Caco-2 (cell line): ENCODE results near the gene CUTC. TPM values are rescaled to one million over a fixed set of nuclear protein-coding genes. Genes with fewer than 3 reads are reported as not detected.

Experiments used
- BruUV-seq: library from RNA; stranded (reverse); fragments of 400-500 nt; replicated peaks from 2 replicates; lab custom pipeline; 2021; lab: Mats Ljungman, UMichigan
- CTCF ChIA-PET: fragments of 300-600 bp; sonication (Branson Sonifier 250); formaldehyde crosslinking; loops from one replicate; lab custom pipeline; 2022; ENCODE audit warnings: antibody characterized with exemption; lab: Charles Lee
- POLR2A ChIA-PET: fragments of 300-600 bp; sonication (Branson Sonifier 250); formaldehyde crosslinking; loops from one replicate; lab custom pipeline; 2022; ENCODE audit warnings: antibody characterized with exemption; lab: Charles Lee
- DNase-seq, 2 experiments: peaks; one replicate each; pipeline versions ENCODE4 v3.0.0 to v3.0.0-alpha.2; 2020 to 2022
- H3K27me3 ChIP-seq: replicated peaks from 2 replicates; pipeline ENCODE4 v1.6.0; 2011; ENCODE audit warnings: low read length; ENCODE audit not compliant: control insufficient read depth, insufficient read depth
- H3K36me3 ChIP-seq: 2 replicates; pipeline ENCODE4 v1.5.1; 2011; ENCODE audit warnings: low read length; ENCODE audit not compliant: control insufficient read depth, insufficient read depth
- H3K4me1 ChIP-seq: fragments of 250-450 bp; sonication (Bioruptor Pico); 2 replicates; pipeline ENCODE4 v1.5.1; 2020; ENCODE audit warnings: mild to moderate bottlenecking
- H3K4me3 ChIP-seq: 2 replicates; pipeline ENCODE4 v1.5.1; 2011; ENCODE audit warnings: low read depth, mild to moderate bottlenecking, control low read depth, low read length
- H3K9me3 ChIP-seq: fragments of 250-450 bp; sonication (Bioruptor Pico); 2 replicates; pipeline ENCODE4 v1.5.1; 2020; ENCODE audit warnings: mild to moderate bottlenecking, moderate library complexity
- H3K27ac Mint-ChIP-seq: one replicate; pipeline ENCODE4 v1.8.0; 2022; ENCODE audit warnings: mixed read lengths; ENCODE audit not compliant: unreplicated experiment
- H3K27me3 Mint-ChIP-seq: one replicate; pipeline ENCODE4 v1.8.0; 2022; ENCODE audit warnings: mixed read lengths; ENCODE audit not compliant: insufficient read depth, unreplicated experiment
- H3K36me3 Mint-ChIP-seq: one replicate; pipeline ENCODE4 v1.8.0; 2022; ENCODE audit warnings: mild to moderate bottlenecking, mixed read lengths; ENCODE audit not compliant: insufficient read depth, unreplicated experiment
- H3K4me1 Mint-ChIP-seq: one replicate; pipeline ENCODE4 v1.8.0; 2022; ENCODE audit warnings: low read depth, mixed read lengths; ENCODE audit not compliant: unreplicated experiment
- H3K4me3 Mint-ChIP-seq: one replicate; pipeline ENCODE4 v1.8.0; 2022; ENCODE audit warnings: mild to moderate bottlenecking, moderate library complexity, mixed read lengths; ENCODE audit not compliant: unreplicated experiment
- H3K9me3 Mint-ChIP-seq: one replicate; pipeline ENCODE4 v1.8.0; 2022; ENCODE audit warnings: mixed read lengths; ENCODE audit not compliant: unreplicated experiment
- intact Hi-C: fragments of 100-400 bp; cut with micrococcal nuclease; formaldehyde crosslinking; loops from one replicate; pipeline ENCODE4 v1.10.0; 2022; ENCODE audit not compliant: unreplicated experiment
- total RNA-seq: library from RNA; stranded (reverse); gene quantifications from 2 replicates; pipeline ENCODE4 v1.2.3, GENCODE V29; 2022
- TF ChIP-seq, protein P1 (sequence below), 2 experiments: fragments of 200-600 bp in 1 of 2; IDR thresholded peaks; 1 replicate in 1 of 2; 2 replicates in 1 of 2; pipeline versions ENCODE4 v1.5.1 to v1.8.0; 2011 to 2022; ENCODE audit warnings: antibody characterized with exemption in 1 of 2, control low read depth in 1 of 2, inconsistent platforms in 1 of 2, low read depth in 1 of 2, low read length in 1 of 2, mild to moderate bottlenecking in 1 of 2, moderate library complexity in 1 of 2; ENCODE audit not compliant: insufficient read depth in 1 of 2, severe bottlenecking in 1 of 2, unreplicated experiment in 1 of 2

Gene CUTC
- total RNA-seq, 1 experiment from 2014 or later = 30.1 TPM

DNA sequence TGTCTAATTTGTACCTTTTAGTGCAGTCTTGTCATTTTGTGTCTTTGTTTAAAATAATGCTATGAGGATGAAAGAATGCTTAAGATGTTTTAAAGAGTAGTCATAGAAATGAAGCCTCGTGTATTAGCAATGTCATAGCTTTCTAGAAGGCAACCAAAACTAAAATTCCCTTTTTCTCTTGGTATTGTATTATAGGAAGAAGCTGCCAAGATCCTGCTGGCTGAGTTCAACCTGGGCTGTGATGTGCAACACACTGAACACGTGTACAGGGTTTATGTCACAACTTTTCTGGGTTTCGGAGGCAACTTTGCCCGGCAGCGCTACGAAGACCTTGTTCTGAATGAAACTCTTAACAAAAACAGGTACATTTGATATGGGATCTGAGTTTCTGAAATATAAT, 36.3 kb upstream of the CUTC start:
- no TSS peak for BruUV-seq
- CTCF ChIA-PET = no interaction called here
- H3K27me3 Mint-ChIP-seq = no peaks in the 10 kb centered on the region
- H3K36me3 Mint-ChIP-seq = peaks cover 71% of the 10 kb centered on the region
- no peak overlapping the region for H3K4me3 Mint-ChIP-seq
- H3K4me1 ChIP-seq = peaks cover 8% of the 10 kb centered on the region
- POLR2A ChIA-PET = no interaction called here
- no peaks in the 10 kb centered on the region for H3K9me3 ChIP-seq
- H3K36me3 ChIP-seq = peaks cover 2% of the 10 kb centered on the region
- no peak overlapping the region for H3K27ac Mint-ChIP-seq
- H3K4me1 Mint-ChIP-seq = peaks cover 4% of the 10 kb centered on the region
- TF ChIP-seq, protein P1, sequence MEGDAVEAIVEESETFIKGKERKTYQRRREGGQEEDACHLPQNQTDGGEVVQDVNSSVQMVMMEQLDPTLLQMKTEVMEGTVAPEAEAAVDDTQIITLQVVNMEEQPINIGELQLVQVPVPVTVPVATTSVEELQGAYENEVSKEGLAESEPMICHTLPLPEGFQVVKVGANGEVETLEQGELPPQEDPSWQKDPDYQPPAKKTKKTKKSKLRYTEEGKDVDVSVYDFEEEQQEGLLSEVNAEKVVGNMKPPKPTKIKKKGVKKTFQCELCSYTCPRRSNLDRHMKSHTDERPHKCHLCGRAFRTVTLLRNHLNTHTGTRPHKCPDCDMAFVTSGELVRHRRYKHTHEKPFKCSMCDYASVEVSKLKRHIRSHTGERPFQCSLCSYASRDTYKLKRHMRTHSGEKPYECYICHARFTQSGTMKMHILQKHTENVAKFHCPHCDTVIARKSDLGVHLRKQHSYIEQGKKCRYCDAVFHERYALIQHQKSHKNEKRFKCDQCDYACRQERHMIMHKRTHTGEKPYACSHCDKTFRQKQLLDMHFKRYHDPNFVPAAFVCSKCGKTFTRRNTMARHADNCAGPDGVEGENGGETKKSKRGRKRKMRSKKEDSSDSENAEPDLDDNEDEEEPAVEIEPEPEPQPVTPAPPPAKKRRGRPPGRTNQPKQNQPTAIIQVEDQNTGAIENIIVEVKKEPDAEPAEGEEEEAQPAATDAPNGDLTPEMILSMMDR (IDR thresholded peaks at IDR 0.05; ENCODE audit: insufficient read depth in 1 of 2, low read depth in 1 of 2, low read length in 1 of 2, severe bottlenecking in 1 of 2, unreplicated experiment in 1 of 2) = no peak
- H3K27me3 ChIP-seq = no peaks in the 10 kb centered on the region
- no peaks in the 10 kb centered on the region for H3K9me3 Mint-ChIP-seq
- DNase-seq = no peak
- H3K4me3 ChIP-seq = no peak overlapping the region
- intact Hi-C loops = loop anchor here (10.0 kb wide), 1 partner anchor 261 kb away; the partner anchor contains the start of gene GOT1

GRCh38 chr10:99698504-99699080, 33.4 kb upstream of the CUTC start:
- DNase-seq = peak in 1 of 2 experiments; percentile 43
- no peak overlapping the region for H3K4me3 Mint-ChIP-seq
- no peaks in the 10 kb centered on the region for H3K27me3 Mint-ChIP-seq
- Histone ChIP-seq H3K36me3 (peaks cover 3% of the 10 kb centered on the region), H3K27me3 (no peaks in the 10 kb centered on the region), H3K4me3 (no peak overlapping the region), H3K4me1 (no peaks in the 10 kb centered on the region), H3K9me3 (no peaks in the 10 kb centered on the region)
- ChIA-PET CTCF (interaction anchor here (0.8 kb wide), 1 partner anchor 68 kb away, joined by 3 read pairs; no protein-coding TSS in a partner anchor), POLR2A (no interaction called here)
- no peaks in the 10 kb centered on the region for H3K9me3 Mint-ChIP-seq
- peaks cover 65% of the 10 kb centered on the region for H3K36me3 Mint-ChIP-seq
- H3K27ac Mint-ChIP-seq = no peak overlapping the region
- TF ChIP-seq, protein P1 (IDR thresholded peaks at IDR 0.05; ENCODE audit: insufficient read depth in 1 of 2, low read depth in 1 of 2, low read length in 1 of 2, severe bottlenecking in 1 of 2, unreplicated experiment in 1 of 2) = peak; percentile 14 to 61
- no TSS peak for BruUV-seq
- H3K4me1 Mint-ChIP-seq = peaks cover 4% of the 10 kb centered on the region
- intact Hi-C loops = loop anchor here (1.0 to 10.0 kb wide), 2 partner anchors 68 to 264 kb away; partner anchors contain the start of gene GOT1

DNA sequence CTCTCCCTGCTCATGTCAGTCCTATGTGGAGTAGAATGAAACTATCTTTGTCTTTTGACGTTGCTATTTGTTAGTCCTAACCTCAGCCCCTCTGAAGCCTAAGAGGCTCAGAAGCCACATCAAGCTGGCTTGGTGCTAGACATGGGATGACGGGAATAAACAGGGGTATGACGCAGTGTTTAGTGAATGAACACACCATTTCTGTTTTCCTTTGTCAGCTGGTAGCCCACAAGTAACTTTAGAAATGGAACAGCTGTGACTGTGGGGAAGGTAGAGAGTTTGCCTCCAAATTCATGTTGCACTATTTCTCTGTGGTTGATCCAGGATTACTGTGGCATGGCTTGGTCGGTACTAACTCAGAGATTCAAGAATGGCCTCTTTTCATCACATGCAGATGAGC, 31.4 kb upstream of the CUTC start:
- DNase-seq = no peak
- H3K9me3 ChIP-seq = no peaks in the 10 kb centered on the region
- H3K27me3 Mint-ChIP-seq = no peaks in the 10 kb centered on the region
- H3K4me3 Mint-ChIP-seq = no peak overlapping the region
- POLR2A ChIA-PET = no interaction called here
- CTCF ChIA-PET = no interaction called here
- no peaks in the 10 kb centered on the region for H3K4me1 ChIP-seq
- TF ChIP-seq, protein P1 (IDR thresholded peaks at IDR 0.05; ENCODE audit: insufficient read depth in 1 of 2, low read depth in 1 of 2, low read length in 1 of 2, severe bottlenecking in 1 of 2, unreplicated experiment in 1 of 2) = no peak
- no peak overlapping the region for H3K27ac Mint-ChIP-seq
- H3K4me1 Mint-ChIP-seq = peaks cover 4% of the 10 kb centered on the region
- no TSS peak for BruUV-seq
- H3K36me3 Mint-ChIP-seq = peaks cover 74% of the 10 kb centered on the region
- H3K4me3 ChIP-seq = no peak overlapping the region
- no peaks in the 10 kb centered on the region for H3K27me3 ChIP-seq
- no peaks in the 10 kb centered on the region for H3K9me3 Mint-ChIP-seq
- peaks cover 3% of the 10 kb centered on the region for H3K36me3 ChIP-seq
- intact Hi-C loops = no loop called here
